Thymus (tissue), 11 donors: ENCODE results near the gene NRN1. TPM values are rescaled to one million over a fixed set of nuclear protein-coding genes. Genes with fewer than 3 reads are reported as not detected.

Source experiments
- DNase-seq, 9 donors: peaks; one replicate each; pipeline ENCODE4 v3.0.0-alpha.2; 2013; ENCODE audit warnings: low spot score in 9 of 9, low read depth in 6 of 9, missing footprints in 1 of 9
- H3K27ac ChIP-seq, 2 donors: one replicate each; pipeline ENCODE4 v1.5.1; 2013; ENCODE audit warnings: control low read depth in 1 of 2, low read depth in 1 of 2, low read length in 1 of 2, mild to moderate bottlenecking in 1 of 2, moderate library complexity in 1 of 2
- H3K27me3 ChIP-seq, 2 donors: one replicate each; pipeline ENCODE4 v1.5.1; 2013; ENCODE audit warnings: low read length in 1 of 2; ENCODE audit not compliant: control insufficient read depth in 2 of 2, insufficient read depth in 1 of 2
- H3K36me3 ChIP-seq, 2 donors: one replicate each; pipeline ENCODE4 v1.5.1; 2013; ENCODE audit warnings: low read length in 1 of 2, mild to moderate bottlenecking in 1 of 2, moderate library complexity in 1 of 2; ENCODE audit not compliant: control insufficient read depth in 2 of 2, insufficient read depth in 2 of 2
- H3K4me1 ChIP-seq, 2 donors: one replicate each; pipeline ENCODE4 v1.5.1; 2013; ENCODE audit warnings: low read length in 2 of 2; ENCODE audit not compliant: control insufficient read depth in 2 of 2, insufficient read depth in 2 of 2
- H3K4me3 ChIP-seq, 2 donors: one replicate each; pipeline ENCODE4 v1.5.1; 2013; ENCODE audit warnings: low read length in 2 of 2, control low read depth in 1 of 2, mild to moderate bottlenecking in 1 of 2
- H3K9me3 ChIP-seq, 2 donors: one replicate each; pipeline ENCODE4 v1.5.1; 2013; ENCODE audit warnings: low read length in 1 of 2, mild to moderate bottlenecking in 1 of 2; ENCODE audit not compliant: control insufficient read depth in 2 of 2, insufficient read depth in 1 of 2
- WGBS: extraction: QIAGEN DNeasy Blood & Tissue Kit; methylation state at CpG from one replicate; pipeline ENCODE4 v1.1.7; 2013; 5-methylcytosine and 5-hydroxymethylcytosine counted together
- polyA plus RNA-seq: library from polyadenylated mRNA; stranded (reverse); fragments of 200-250 nt; gene quantifications from one replicate; pipeline ENCODE4 v1.2.3, GENCODE V29; 2013
- total RNA-seq: library from RNA; stranded (reverse); fragments of 120-200 nt; gene quantifications from one replicate; pipeline ENCODE4 v1.2.4, GENCODE V29; 2013
- donor health status: healthy.

NRN1 gene
- total and polyA plus RNA-seq, 2 donors, result 4.2 to 7.4 TPM

DNA sequence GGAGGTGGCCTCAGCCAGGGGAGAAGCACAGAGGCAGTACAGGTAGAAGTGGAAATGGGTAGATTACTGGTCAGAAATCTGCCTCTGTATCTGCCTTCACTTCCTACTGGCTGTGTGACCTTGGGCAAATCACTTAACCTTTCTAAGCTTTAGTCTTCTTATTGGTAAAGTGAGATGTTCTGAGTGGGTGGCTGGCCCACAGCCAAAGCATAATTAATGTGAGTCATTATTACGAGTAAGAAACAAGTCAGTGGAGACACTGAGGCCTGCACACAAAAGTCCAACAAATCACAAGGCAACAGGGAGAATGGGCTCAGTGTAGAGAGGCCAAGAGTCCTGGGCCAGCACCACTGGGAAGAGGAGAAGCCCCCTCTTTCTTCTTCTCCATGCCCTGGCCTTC lies 39.1 kb downstream of the NRN1 start:
- H3K9me3 ChIP-seq, result no peaks in the 10 kb centered on the region
- no peak overlapping the region for H3K4me3 ChIP-seq
- H3K4me1 ChIP-seq, result peaks cover 0 to 3% of the 10 kb centered on the region in 2 donors
- H3K27ac ChIP-seq, result no peak overlapping the region
- WGBS, result 95% methylated on average over 1 of the region's 1 CpG
- H3K36me3 ChIP-seq, result no peaks in the 10 kb centered on the region
- DNase-seq, result no peak
- peaks cover 0 to 6% of the 10 kb centered on the region in 2 donors for H3K27me3 ChIP-seq

DNA sequence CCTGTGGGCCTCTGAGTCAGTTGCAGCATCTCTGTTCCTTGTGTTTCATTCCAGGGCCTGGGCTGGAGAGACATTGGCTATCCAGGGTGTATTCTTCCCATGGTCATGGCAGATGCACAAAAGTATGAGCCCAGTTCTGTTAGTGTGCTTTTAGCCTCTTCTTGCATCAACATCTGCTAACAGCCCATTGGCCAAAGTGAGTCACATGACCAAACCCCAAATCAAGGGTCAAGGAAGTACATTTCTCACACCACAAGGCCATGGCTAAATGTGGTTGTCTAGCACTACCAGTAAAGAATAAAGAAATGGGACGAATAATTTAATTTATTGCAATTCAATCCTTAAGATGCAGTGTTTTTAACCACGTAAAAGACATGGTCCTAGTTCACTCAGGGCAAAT lies 43.9 kb downstream of the NRN1 start:
- H3K27ac ChIP-seq, result no peak overlapping the region
- 94% methylated on average over 2 of the region's 2 CpGs for WGBS
- no peaks in the 10 kb centered on the region for H3K4me1 ChIP-seq
- H3K4me3 ChIP-seq, result no peak overlapping the region
- DNase-seq, result no peak
- no peaks in the 10 kb centered on the region for H3K9me3 ChIP-seq
- no peaks in the 10 kb centered on the region for H3K36me3 ChIP-seq
- H3K27me3 ChIP-seq, result peaks cover 0 to 7% of the 10 kb centered on the region in 2 donors

DNA sequence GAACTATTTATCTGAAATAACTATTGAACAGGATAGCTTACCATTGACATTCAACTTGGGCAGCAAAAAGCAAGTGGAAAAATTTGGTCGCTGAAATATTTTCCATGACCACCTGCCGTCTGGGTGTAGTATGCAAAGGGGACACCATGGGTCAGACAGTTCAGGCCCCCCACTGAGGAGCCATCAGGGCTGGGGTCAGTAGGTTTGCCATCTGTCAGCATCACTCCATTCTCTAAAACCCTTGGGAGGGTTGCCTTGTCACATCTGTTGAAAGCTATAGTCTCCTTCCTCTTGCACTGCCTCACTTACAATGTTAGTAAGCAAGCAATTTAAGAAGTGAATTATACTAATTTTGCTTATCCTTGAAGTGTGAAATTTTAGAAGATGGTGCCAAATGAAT lies 44.9 kb downstream of the NRN1 start:
- no peak for DNase-seq
- no peaks in the 10 kb centered on the region for H3K36me3 ChIP-seq
- no peak overlapping the region for H3K27ac ChIP-seq
- no peak overlapping the region for H3K4me3 ChIP-seq
- 100% methylated on average over 2 of the region's 2 CpGs for WGBS
- H3K9me3 ChIP-seq, result no peaks in the 10 kb centered on the region
- H3K4me1 ChIP-seq, result no peaks in the 10 kb centered on the region
- H3K27me3 ChIP-seq, result peaks cover 0 to 9% of the 10 kb centered on the region in 2 donors

GRCh38 chr6:5960456-5960855 lies 46.3 kb downstream of the NRN1 start:
- Histone ChIP-seq H3K36me3 (no peaks in the 10 kb centered on the region), H3K9me3 (no peaks in the 10 kb centered on the region), H3K4me1 (no peaks in the 10 kb centered on the region), H3K4me3 (no peak overlapping the region), H3K27me3 (peaks cover 0 to 10% of the 10 kb centered on the region in 2 donors), H3K27ac (no peak overlapping the region)
- DNase-seq, result no peak
- WGBS, result 91% methylated on average over 5 of the region's 5 CpGs

GRCh38 chr6:5958921-5959320 lies 47.8 kb downstream of the NRN1 start:
- H3K36me3 ChIP-seq, result no peaks in the 10 kb centered on the region
- no peak for DNase-seq
- 95% methylated on average over 2 of the region's 2 CpGs for WGBS

GRCh38 chr6:5956939-5957338 lies 49.8 kb downstream of the NRN1 start:
- H3K27me3 ChIP-seq, result peaks cover 0 to 10% of the 10 kb centered on the region in 2 donors
- DNase-seq, result no peak
- H3K4me1 ChIP-seq, result no peaks in the 10 kb centered on the region
- H3K9me3 ChIP-seq, result no peaks in the 10 kb centered on the region
- H3K4me3 ChIP-seq, result no peak overlapping the region
- WGBS, result 81% methylated on average over 6 of the region's 6 CpGs
- no peak overlapping the region for H3K27ac ChIP-seq
- H3K36me3 ChIP-seq, result no peaks in the 10 kb centered on the region

More at GRCh38 chr6:5958921-5959320, 47.8 kb downstream of the NRN1 start:
- Histone ChIP-seq H3K4me3 (no peak overlapping the region), H3K4me1 (no peaks in the 10 kb centered on the region), H3K9me3 (no peaks in the 10 kb centered on the region), H3K27me3 (peaks cover 0 to 10% of the 10 kb centered on the region in 2 donors), H3K27ac (no peak overlapping the region)

DNA sequence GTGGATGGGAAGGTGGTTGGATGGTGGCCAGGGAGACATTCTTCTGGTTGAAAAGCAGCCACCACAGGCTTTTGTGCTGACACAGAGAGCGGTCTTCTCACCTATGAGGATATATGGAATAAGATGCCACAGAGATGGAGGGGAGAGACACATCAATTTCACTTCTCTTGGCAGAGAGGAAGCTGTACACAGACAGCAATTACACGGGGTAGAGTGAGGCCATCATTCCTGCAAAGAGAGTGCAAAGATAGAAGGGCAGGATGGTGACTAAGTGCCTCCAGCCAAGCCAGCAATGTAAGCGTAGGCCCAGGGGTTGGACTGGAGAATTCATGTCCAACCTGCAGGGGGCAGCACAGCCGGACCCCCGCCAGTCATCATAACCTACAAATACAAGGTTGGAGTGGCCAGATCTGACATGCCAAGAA lies 56.4 kb downstream of the NRN1 start:
- H3K4me3 ChIP-seq, result no peak overlapping the region
- no peak overlapping the region for H3K27ac ChIP-seq
- H3K27me3 ChIP-seq, result no peaks in the 10 kb centered on the region
- DNase-seq, result peak in 3 of 9 donors; percentile 8 to 15 (median 13)
- no peaks in the 10 kb centered on the region for H3K36me3 ChIP-seq
- H3K9me3 ChIP-seq, result no peaks in the 10 kb centered on the region
- H3K4me1 ChIP-seq, result no peaks in the 10 kb centered on the region
- 64% methylated on average over 5 of the region's 5 CpGs for WGBS
